Adrenal gland (tissue), 12 donors: ENCODE results near the gene ATP9B. TPM values are rescaled to one million over a fixed set of nuclear protein-coding genes. Genes with fewer than 3 reads are reported as not detected.

Experiments
- DNase-seq, 7 donors: peaks; one replicate each; pipeline ENCODE4 v3.0.0-alpha.2; 2019 to 2020
- H3K27ac ChIP-seq, 5 donors: fragments of 200-600 bp; sonication (generic) in 4 of 5; 1 replicate in 3 of 5; 2 replicates in 2 of 5; pipeline versions ENCODE4 v1.5.1 to v1.8.0; 2016 to 2020; ENCODE audit warnings: mild to moderate bottlenecking in 1 of 5
- H3K27me3 ChIP-seq: fragments of 200-600 bp; 2 replicates; pipeline ENCODE4 v1.8.0; 2021
- H3K36me3 ChIP-seq, 2 donors: fragments of 200-600 bp; replicated peaks in 1 of 2; 1 replicate in 1 of 2; 2 replicates in 1 of 2; pipeline versions ENCODE4 v1.5.1 to v1.8.0; 2018 to 2022
- H3K4me1 ChIP-seq, 2 donors: fragments of 200-600 bp; replicated peaks in 1 of 2; 1 replicate in 1 of 2; 2 replicates in 1 of 2; pipeline versions ENCODE4 v1.5.1 to v1.8.0; 2018 to 2021
- H3K4me3 ChIP-seq, 4 donors: fragments of 200-600 bp; sonication (generic) in 3 of 4; one replicate each; pipeline ENCODE4 v1.5.1; 2016 to 2018
- H3K9me3 ChIP-seq, 3 donors: fragments of 200-600 bp; sonication (generic) in 1 of 3; replicated peaks in 1 of 3; 1 replicate in 2 of 3; 2 replicates in 1 of 3; pipeline versions ENCODE4 v1.5.1 to v1.8.0; 2016 to 2021
- CTCF ChIP-seq, 6 experiments: fragments of 450-650 bp in 4 of 6; fragments of 200-600 bp in 2 of 6; sonication (generic) in 1 of 6; IDR thresholded peaks; 1 replicate in 5 of 6; 2 replicates in 1 of 6; pipeline versions ENCODE4 v1.5.1 to v1.8.0; 2016 to 2021; ENCODE audit warnings: antibody characterized with exemption in 6 of 6, mild to moderate bottlenecking in 2 of 6, moderate library complexity in 1 of 6
- POLR2A ChIP-seq, 2 donors: fragments of 450-650 bp; IDR thresholded peaks; one replicate each; pipeline ENCODE4 v1.6.1; 2017; ENCODE audit warnings: antibody characterized with exemption in 2 of 2, mild to moderate bottlenecking in 2 of 2, moderate library complexity in 1 of 2
- WGBS, 4 donors: extraction: QIAGEN DNeasy Blood & Tissue Kit in 2 of 4; methylation state at CpG; one replicate each; pipeline versions ENCODE4 v1.1.5 to v1.1.7; 2013 to 2017; 5-methylcytosine and 5-hydroxymethylcytosine counted together
- intact Hi-C, 2 donors: fragments of 100-400 bp; cut with DNase I; formaldehyde crosslinking; loops; one replicate each; pipeline versions ENCODE4 v1.14.1 to v1.15.0; 2022 to 2023
- polyA plus RNA-seq, 3 donors: library from polyadenylated mRNA; stranded (reverse); fragments of 200-250 nt in 2 of 3; fragments of 350-450 nt in 1 of 3; fragmentation: Illumina TruSeq in 1 of 3; extraction: RNeasy Lipid Tissue Mini Kit (QIAGEN cat#74804) in 1 of 3; gene quantifications; one replicate each; pipeline ENCODE4 v1.2.3, GENCODE V29; 2013 to 2014
- total RNA-seq, 9 donors: library from RNA; depleted of rRNA in 4 of 9; stranded (reverse); fragments of >200 nt in 4 of 9; fragments of 120-200 nt in 1 of 9; fragmentation: NEBNext Ultra II Directional in 1 of 9; extraction: Animal tissue kit (Norgen Biotek cat#: 25700) in 1 of 9; gene quantifications; one replicate each; pipeline versions ENCODE4 v1.1.0 to v1.2.4, GENCODE V29; 2013 to 2023
- donor health status: healthy with polysubstance abuse.
- donor health status: Bipolar disorder and iron deficiency.
- donor health status: DM: yes; HTN: yes; CAD: no.
- donor health status: DM: no; HTN: no; CAD: no.
- donor health status: DM: no; HTN: no; CAD: no.
- donor health status: DM: yes; HTN: yes; CAD: no.

ATP9B gene
- total and polyA plus RNA-seq, 12 donors, result 16.3 to 36.0 (median 27.7) TPM

- WGBS, 4 donors, result 72 to 86% (median 82%) methylated on average over 32 to 38 of the region's 38 CpGs
- H3K27ac ChIP-seq, result no peak overlapping the region
- intact Hi-C loops, result no loop called here
- H3K27me3 ChIP-seq, result no peaks in the 10 kb centered on the region
- DNase-seq, result peak in 1 of 7 donors; percentile 3
- no peaks in the 10 kb centered on the region for H3K9me3 ChIP-seq
- H3K4me1 ChIP-seq, result peaks cover 10 to 49% of the 10 kb centered on the region in 2 donors
- TF ChIP-seq CTCF (IDR thresholded peaks at IDR 0.05), result no peak
- TF ChIP-seq POLR2A (IDR thresholded peaks at IDR 0.05), result no peak
- H3K36me3 ChIP-seq, result no peaks in the 10 kb centered on the region
- no peak overlapping the region for H3K4me3 ChIP-seq
Observed at GRCh38 chr18:79397830-79398761, 328.9 kb downstream of the ATP9B start.

DNA sequence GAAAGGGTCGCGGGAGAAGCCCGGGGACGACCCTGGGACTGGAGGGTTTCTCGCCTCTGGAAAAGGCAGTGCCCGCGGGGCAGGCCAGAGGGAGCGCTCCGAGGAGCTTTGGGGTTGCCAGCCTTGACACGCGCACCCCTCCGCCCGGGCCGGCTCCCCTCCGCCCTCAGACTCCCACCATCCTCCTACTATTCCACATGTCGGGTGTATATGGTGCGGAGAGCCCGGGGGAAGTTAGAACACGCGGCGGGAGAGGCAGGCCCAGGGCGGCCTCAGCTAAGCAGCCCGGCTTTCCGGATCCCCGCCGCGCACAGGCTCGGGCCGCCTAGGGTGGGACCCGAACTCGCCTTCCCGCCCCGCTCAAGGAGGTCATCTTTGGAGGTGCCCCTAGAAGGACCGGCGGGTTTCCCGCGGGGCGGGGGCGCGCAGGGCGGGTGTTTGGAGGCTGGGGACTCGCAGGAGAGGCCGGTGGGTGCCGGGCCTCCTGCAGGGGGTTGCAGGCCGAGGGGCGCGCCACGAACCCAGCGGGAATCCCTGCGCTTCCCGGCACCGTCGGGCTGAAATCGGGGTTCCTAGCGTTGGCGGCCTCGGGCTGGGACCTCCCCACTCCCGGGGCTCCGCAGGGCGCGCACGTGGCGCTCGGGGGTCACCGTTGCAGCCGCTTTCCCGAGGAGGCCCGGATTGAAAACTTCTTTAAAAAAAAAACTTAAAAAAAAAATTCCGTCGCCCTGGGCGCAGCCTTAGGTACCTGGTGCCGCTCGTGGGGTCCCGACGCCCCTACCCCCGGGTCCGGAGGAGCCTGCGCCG, 330.3 kb downstream of the ATP9B start:
- no peak for DNase-seq
- WGBS, 4 donors, result 15 to 29% (median 25%) methylated on average over 34 to 79 of the region's 79 CpGs
- TF ChIP-seq CTCF (IDR thresholded peaks at IDR 0.05) (no peak), POLR2A (IDR thresholded peaks at IDR 0.05) (no peak)
- H3K4me3 ChIP-seq, result peak overlapping the region in 2 of 4 donors; percentile 61 to 99
- no peaks in the 10 kb centered on the region for H3K36me3 ChIP-seq
- peaks cover 6 to 45% of the 10 kb centered on the region in 2 donors for H3K4me1 ChIP-seq
- H3K27me3 ChIP-seq, result no peaks in the 10 kb centered on the region
- intact Hi-C loops, result no loop called here
- H3K9me3 ChIP-seq, result no peaks in the 10 kb centered on the region
- peak overlapping the region in 2 of 5 donors; percentile 13 to 88 for H3K27ac ChIP-seq

- Histone ChIP-seq H3K36me3 (no peaks in the 10 kb centered on the region), H3K27me3 (no peaks in the 10 kb centered on the region), H3K27ac (peak overlapping the region in 3 of 5 donors; percentile 43 to 88 (median 78)), H3K9me3 (no peaks in the 10 kb centered on the region), H3K4me1 (peaks cover 6 to 38% of the 10 kb centered on the region in 2 donors), H3K4me3 (peak overlapping the region in 2 of 4 donors; percentile 61 to 99)
- intact Hi-C loops, result no loop called here
- WGBS, 4 donors, result 0 to 5% (median 1%) methylated on average over 9 to 71 of the region's 71 CpGs
- DNase-seq, result peak in 6 of 7 donors; percentile 48 to 68 (median 62)
- no peak for TF ChIP-seq POLR2A (IDR thresholded peaks at IDR 0.05)
- no peak for TF ChIP-seq CTCF (IDR thresholded peaks at IDR 0.05)
Observed at GRCh38 chr18:79400091-79400590, 330.9 kb downstream of the ATP9B start.
